Fibroblast of skin of abdomen (primary cell): Measurements from ENCODE around the gene NKAIN1. TPM values are rescaled to one million over a fixed set of nuclear protein-coding genes. Genes with fewer than 3 reads are reported as not detected.
"Not testable (repeated sequence)": the region's sequence is repeated elsewhere in the genome, so short reads cannot be mapped to it uniquely, and the experiment has no call there.

Experiments
- DNase-seq: peaks from one replicate; pipeline ENCODE4 v3.0.0-alpha.2; 2013
- polyA plus RNA-seq, 2 experiments: library from polyadenylated mRNA; unstranded; fragments of 120-200 nt; gene quantifications; one replicate each; pipeline ENCODE4 v1.2.1, GENCODE V29; 2013; ENCODE audit not compliant: insufficient read length in 2 of 2

Gene NKAIN1
- polyA plus RNA-seq (2013, experiment 1 of 2; ENCODE audit: insufficient read length): 0.15 TPM
- 0.16 TPM for polyA plus RNA-seq (2013, experiment 2 of 2; ENCODE audit: insufficient read length)

DNA sequence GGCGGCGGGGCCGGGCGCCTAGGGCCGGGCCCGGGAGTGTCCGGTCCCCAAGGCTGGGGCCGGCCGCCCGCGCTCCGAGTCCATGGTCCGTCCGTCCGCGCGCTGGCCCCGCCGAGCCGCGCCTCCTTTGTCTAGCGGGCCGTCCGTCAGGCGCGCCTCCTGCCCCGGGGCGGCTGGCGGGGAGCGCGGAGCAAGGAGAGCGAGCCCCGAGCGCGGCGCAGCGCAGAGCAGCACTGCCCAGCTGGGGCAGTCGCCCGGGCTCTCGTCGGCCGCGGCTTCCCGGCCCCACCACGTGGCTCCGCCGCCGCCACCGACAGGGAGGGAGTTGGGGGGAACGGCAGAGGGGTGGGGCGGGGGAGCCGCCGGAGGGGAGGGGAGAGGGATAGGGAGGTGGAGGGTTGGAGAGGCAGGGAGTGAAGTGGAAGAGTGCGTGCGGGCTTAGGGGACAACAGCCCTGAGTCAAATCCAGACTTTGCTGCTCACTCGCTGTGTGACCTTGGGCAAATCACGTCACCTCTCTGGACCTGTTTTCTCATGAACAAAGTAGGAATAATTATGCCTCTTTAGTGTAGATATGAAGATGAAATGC lies at the start of gene NKAIN1:
TSS of gene NKAIN1 (minus strand) at position 235 of the 589 bp plus-strand sequence. CDS start 340 bp downstream, outside the sequence.
- DNase-seq: no peak

DNA sequence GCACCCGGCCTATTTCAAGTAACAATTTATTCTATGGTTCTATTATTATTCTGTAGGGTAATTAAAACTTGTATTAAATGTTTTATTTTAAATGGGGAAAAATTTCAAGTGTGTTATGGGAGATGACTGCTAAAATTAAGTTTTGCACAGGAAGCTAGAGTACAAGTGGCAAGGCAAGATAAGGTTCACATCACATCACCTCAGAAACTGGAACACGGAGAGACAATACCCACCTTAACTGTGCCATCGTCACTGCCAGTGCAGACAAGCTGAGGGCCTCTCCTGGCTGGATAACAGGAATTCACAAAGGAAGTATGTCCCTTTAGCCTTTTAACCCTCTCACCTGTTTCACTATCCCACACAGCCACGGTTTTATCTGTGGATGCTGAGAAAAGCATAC lies 49.3 kb upstream of the NKAIN1 start:
- no peak for DNase-seq

DNA sequence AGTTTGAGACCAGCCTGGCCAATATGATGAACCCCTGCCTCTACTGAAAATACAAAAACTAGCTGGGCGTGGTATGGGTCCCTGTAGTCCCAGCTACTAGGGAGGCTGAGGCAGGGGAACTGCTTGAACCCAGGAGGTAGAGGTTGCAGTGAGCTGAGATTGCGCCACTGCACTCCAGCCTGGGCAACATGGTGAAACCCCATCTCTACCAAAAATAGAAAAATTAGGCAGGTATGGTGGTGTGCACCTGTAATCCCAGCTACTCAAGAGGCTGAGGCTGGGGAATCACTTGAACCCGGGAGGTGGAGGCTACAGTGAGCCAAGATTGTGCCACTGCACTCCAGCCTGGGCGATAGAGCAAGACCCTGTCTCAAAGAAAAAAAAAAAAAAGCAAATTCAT lies 48.1 kb upstream of the NKAIN1 start:
- not testable (repeated sequence) for DNase-seq

DNA sequence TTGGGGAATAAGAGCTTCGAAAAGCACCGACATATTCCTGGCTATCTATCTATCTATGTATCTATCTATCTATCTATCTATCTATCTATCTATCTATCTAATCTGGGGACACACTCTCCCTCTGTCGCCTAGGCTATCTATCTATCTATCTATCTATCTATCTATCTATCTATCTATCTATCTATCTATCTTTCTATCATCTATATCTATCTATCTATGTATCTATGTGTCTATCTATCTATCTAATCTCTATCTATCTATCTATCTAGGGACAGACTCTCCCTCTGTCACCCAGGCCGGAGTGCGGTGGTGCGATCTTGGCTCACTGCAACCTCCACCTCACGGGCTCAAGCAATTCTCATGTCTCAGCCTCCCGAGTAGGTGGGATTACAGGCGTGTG lies 42.7 kb upstream of the NKAIN1 start:
- not testable (repeated sequence) for DNase-seq

DNA sequence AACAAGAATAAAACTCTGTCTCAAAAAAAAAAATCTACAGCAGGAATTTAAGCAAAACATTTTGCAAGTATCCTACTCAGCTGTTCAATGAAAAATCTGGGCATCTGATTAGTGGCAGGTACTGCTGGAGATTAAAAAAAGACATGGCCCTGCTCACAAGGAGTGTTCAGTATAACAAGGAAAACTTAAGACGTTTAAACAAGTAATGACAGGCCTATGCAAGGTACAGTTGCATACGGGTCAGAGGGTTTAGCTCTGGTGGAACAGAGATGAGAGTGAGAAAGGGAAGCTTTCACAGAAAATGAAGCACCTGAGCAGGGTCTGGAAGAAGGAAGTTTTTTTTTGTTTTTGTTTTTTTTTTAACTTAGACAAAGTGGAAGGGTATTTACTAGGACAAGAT lies 33.9 kb upstream of the NKAIN1 start:
- DNase-seq: no peak

DNA sequence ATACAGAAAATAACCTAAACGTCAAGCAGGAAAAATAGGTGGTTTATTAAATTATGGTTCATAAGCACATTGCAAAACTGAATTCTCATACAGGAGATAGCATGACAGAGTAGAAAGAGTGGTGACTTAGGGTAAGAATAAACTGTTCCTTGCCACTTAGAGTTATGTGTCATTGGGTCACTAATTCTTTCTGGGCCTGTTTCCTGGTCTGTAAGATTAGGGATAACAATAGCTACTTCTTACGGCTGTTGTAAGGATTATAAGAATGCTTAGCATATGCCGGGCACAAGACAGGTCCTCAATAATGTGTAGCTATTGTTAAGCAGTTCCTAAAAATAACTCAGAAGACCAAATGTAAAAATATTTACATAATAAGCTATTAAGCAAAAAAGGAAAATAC lies 32.7 kb upstream of the NKAIN1 start:
- DNase-seq: no peak

DNA sequence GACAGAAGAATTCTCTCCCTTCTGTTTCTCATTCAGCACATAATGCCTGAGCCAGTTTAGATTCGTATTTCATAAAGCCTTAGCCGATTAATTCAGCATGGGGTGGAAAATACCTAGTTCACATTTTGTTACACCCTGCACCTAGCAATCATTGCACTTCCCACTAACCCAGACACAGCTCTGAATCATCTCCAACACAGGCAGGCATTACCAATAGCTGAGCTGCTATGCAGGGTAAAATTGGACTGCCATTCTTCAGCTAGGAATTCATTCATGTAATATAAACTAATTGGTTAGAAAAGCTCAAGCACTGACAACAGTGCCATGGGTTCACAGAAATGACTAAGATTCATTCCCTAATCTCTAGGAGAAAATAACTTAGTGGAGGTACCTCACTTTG lies 26.9 kb upstream of the NKAIN1 start:
- DNase-seq: no peak

DNA sequence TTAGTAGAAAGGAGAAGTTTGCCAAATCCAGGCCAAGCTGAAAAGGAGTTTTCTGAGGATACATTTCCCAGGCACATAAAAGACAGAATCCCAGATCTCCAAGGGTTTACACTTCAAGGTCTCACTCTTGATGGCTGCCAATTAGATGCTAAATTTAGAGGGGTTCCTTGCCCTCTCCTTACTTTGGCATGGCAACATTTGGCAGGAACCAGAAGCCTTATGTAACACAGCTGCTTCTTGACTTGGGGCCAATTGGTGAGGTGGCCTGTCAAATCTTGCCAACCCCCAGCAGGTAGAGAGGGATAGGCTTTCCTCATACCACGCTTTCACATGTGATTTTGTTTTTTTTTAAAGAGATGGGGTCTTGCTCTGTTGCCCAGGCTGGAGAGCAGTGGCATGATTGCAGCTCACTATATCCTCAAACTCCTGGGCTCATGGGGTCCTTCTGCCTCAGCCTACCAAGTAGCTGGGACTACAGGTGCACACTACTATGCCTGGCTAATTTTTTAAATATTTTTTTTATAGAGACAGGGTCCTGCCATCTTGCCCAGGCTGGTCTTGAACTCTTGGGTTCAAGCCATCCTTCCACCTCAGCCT lies 25.2 kb upstream of the NKAIN1 start:
- no peak for DNase-seq

DNA sequence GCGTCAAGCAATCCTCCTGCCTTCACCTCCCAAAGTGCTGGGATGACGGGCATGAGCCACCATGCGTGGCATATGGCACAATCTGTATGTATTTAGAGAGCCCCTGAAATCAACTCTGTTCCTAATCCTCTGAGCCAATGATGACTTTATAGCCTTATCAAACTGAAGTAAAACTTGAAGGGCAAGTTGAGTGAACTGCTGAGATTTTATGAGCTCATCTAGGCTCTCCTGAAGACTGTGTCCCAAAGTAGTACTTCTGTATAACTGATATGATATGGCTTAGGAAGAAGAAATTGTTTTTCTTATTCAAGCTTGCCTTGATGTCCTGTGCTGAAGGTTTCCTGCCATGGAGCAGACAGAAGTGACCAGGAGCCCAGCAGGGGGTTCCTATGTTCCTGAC lies 23.7 kb upstream of the NKAIN1 start:
- no peak for DNase-seq

DNA sequence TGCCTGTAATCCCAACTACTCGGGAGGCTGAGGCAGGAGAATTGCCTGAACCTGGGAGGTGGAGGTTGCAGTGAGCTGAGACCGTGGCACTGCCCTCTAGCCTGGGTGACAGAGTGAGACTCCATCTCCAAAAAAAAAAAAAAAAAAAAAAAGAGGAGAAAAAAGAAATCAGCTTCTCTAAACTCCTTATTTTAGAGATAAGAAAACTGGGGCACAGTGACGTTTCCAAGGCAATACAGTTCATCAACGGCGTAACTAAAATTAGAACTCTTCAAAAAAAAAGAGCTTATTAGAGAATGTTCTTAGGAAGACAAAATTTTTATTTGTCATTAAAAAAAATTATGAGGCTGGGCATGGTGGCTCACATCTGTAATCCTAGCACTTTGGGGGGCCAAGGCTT lies 22.7 kb upstream of the NKAIN1 start:
- not testable (repeated sequence) for DNase-seq

DNA sequence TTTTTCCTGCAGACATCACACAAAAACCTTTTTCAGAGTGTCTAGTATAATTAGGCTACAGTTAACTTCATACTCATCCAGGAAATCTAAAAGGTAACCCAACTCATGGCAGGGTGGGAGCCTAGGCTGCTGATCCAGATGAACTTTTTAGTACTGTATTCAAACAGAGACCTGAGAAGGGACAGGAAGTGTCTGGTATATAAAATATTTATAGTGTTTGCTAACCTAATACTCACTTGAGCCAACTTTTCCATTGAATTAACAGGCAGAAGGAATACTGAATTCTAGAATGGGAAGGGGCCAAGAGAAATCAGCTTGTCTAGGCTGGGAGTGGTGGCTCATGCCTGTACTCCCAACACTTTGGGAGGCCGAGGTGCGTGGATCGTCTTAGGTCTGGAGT lies 22.2 kb upstream of the NKAIN1 start:
- no peak for DNase-seq

DNA sequence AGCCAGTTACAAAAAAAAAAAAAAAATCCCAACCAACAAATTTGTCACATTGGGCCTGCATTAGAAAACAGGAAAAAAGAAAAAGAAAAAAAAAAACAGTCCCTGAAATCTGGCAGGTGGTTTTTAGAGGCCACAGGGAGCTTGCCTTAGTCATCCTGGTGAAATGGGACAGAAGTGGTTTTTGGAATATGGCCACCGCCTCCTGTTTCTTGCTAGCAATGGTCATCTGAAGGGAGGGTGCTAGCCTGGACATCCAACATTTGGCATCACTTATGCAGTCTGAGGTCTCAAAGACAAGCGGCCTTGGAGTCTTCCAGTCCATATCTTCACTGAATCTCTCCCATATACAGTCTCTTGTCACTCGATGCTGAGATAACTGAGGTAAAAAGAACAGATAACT lies 20.1 kb upstream of the NKAIN1 start:
- no peak for DNase-seq

DNA sequence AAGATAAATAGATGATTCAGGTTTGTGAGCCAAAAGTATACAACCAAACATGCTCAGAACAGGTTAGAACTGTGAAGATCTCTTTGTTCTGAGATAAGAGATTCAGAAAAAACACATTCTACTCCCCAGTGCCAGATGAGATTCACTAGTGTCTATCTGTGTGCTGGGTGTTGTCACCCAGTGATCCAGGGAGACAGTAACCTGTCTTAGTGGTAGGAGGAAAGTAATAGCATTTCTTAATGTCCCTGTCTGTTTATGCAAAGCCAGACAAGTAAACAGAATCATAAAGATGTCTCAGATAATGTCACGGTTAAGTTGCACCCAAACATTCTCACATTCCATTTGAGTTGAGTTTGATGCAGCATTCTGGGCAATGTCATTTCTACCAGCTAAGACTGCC lies 18.9 kb upstream of the NKAIN1 start:
- no peak for DNase-seq

DNA sequence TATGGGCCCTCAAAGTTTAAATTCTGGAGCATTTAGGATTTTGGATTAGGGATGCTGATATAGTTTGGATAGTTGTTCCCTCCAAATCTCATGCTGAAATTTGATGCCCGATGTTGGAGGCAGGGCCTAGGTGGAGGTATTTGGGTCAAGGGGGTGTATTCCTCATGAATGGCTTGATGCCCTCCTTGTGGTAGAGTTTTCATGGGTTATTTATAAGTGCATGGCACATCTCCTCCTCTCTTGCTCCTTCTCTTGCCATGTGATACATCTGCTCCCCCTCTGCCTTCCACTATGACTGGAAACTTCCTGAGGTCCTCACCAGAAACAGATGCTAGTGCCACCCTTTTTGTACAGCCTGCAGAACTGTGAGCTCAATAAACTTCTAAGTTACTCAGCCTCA lies 17.5 kb upstream of the NKAIN1 start:
- DNase-seq: no peak

DNA sequence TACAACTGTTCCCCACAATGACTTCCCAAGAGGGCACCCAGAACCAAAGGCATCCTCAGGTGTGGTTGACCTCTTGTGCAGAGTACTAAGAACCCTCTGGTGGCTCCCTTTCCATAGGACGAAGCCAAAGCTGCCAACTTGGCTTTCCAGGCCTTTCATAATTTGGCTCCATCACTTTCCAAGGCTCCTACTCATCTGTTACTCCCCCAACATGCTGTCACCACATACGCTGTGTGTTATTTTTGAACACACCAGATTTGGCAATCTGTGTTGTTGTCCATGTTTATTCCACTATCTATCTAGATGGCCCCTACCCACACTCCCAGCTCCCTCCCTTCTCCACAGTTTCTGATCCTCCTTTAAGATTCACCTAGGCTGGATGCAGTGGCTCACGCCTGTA lies 10.2 kb upstream of the NKAIN1 start:
- DNase-seq: no peak

DNA sequence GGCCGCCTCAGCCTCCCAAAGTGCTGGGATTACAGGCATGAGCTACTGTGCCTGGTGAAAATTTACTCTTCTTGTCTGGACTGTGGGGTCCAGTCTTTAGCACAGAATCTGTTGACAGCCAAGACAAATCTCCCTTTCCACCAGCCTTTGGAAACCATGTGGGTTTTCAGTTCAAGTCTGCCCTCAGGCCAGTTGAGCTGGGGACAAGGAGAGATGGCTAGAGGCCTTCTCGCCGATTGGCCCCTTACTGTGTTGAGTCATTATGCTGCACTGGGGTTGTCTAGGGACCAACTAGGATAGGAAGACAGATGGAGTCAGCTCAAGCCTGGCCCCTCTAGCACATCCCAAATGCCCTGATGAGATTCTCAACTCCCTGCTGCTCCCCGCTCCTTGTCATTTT lies 8.6 kb upstream of the NKAIN1 start:
- no peak for DNase-seq

DNA sequence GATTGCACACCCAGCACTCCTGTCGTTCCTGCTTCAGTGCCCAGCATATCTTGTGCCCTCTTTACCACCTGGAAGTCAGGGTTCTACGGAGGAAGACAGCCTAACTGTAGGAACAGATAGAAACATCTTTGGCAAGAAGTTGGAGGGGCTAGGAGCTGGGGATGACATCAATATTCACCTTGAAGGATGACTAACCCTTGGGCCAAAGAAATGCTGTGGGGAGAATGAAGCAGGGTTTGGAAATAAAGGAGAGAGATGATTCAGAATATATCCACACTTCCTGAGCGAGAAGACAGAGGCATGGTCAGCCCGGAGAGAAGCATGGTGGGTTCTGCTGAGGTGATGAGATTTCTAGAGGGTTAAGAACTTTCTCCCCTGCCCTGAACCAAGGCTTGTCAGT lies 4.6 kb upstream of the NKAIN1 start:
- DNase-seq: peak; percentile 20

DNA sequence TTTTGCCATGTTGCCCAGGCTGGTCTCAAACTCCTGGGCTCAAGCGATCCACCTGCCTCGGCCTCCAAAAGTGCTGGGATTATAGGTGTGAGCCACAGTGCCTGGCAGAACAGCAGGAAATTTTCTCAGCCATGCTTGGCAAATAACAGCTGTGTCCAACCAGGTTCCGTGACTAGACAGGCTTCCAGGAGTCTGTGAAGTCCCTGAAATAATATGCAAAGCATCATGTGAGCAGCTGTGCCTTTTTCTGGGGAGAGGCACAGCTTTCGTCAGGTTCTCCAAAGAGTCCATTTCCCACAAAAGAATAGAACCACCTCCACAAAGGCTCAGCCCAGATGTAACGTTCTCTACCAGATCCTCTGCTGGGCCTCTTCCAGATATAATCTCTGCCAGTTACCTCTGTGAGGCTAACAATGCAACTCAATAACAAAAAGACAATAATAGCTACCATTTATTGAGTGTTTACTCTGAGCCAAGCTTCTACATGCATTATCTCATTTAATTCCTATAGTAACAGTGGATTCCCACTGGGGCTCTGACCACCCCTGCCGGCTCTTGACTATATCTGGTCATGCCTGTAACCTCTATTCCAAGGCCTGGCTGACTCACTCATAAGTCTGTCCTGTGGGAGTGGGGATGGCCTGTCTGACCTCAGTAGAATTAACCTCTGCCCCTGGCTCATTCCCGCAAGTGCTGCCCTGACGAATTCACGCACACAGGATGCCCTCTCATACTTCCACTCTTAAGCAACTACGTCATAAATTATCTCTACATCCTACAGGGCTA lies 4.0 kb upstream of the NKAIN1 start:
- peak; percentile 7 for DNase-seq

DNA sequence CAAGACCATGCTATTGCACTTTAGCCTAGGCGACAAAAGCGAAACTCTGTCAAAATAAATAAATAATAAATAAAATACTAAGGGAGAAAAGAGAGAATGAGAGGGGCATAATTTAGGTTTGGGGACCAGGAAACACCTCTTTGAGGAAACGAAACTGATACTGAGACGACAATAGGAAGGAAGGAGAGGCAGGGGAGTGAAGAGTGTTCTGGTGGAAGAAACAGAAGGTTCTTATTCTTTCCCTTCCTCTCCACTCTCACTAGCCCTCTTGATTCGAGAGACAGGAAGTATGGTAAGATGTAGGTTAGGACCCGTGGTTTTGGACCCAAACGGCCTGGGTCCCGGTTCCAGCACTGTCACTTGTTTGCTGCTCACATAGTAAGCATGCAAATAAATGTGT lies 1.6 kb upstream of the NKAIN1 start:
- DNase-seq: no peak

DNA sequence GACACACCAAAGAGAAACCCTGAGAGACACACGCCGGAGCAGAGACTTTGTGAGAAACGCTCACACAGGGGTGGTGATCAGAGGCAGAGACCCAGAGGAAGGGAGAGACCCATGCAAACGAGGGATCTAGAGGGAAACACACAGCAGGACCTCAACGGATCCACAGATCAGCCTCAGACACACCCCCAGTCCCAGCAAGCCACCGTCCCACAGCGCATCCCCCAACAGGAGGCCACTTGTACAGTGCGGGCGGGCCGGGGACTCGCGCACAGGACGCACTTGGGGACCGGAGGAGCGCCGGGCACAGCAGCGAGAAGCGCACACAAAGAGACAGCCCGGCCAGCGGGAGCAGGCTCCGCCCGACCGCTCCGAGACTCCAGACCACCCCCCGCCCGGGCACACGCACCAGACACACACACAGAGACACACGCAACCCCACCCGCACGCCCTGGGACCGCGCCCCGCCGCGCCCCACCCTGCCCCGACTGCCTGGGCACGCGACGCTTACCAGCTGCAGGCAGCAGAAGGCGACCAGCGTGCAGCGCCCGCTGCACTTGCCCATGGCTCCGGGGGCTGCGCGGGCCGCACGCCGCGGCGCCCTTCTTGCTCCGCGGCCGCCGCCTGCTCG lies 587 bp downstream of the NKAIN1 start:
- DNase-seq: no peak

DNA sequence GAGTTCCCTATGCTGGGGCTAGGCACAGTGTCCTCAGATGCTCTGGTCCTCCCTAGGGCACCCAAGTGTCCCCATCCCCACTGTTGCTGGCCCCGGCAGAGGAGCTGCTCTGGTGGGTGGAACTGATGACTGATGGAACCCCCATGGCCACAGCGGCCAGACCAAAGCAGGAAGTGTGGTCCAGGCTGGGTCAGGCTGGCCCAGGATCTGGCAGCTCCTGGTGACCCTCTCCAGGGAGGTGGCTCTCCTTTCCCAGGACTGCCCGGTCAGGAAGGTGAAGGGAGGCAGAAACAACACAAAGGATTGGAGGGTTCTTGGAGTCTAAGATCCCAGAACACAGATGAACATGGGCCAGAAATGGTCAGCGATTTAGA lies 1.1 kb downstream of the NKAIN1 start:
- DNase-seq: no peak

DNA sequence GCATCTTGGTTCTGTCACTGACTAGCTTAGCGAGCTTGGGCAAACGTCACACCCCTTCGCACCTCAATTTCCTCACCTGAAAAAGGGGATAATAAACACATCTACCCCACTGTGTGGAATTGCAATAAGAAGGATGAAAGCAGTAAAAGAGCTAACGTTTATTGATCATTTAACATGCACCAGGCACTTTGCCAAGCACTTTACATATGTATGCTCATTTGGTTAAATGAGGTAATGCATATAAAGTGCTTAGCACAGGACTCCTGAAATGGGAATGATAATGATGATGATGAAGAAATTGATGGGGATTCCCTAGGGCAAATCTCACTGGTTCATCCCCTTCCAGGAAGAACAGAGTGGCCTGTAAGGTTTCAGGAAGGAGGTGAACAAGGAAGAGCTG lies 4.8 kb downstream of the NKAIN1 start:
- no peak for DNase-seq

DNA sequence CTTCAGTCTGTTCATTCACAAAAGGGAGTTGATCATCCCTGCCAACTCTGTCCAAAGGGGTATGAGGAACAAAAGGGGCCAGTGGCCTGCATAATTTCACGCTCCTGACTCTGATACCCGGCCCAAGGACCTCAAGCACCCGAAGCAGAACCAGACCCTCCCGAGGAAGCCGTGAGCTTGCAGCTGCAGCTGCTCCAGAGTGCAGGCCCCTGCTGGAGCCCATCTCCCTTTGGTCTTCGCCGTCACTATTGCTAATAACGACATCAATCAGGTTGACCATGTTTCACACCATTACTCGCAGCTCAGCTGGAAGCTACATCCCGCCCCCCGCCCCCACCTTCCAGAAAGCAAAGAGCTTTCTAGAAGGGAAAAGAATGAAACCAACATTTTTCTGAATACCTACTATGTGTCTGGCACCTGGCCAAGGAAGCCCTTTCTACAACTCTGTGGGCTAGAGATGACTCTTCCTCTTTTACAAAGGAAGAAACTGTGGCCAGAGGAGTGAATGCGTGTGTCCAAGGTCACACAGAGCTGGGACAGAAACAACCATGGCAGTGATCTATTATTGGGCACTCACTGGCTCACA lies 5.5 kb downstream of the NKAIN1 start:
- DNase-seq: no peak
